Measurements from ENCODE around the gene ARID1A.

GRCh38 chr1:26696654-26697430 lies 1.0 kb downstream of the ARID1A start:
- TF ChIP-seq CTCF (IDR thresholded peaks at IDR 0.05) = no peak
- TF ChIP-seq POLR2A (IDR thresholded peaks at IDR 0.05) = peak in 1 of 2 donors; percentile 13
